HEK293 (cell line): ENCODE data around the gene FSIP1.

Experiments used
- CTCF ChIA-PET: fragments of 350-600 bp; formaldehyde crosslinking; extraction: SDS; loops from one replicate; lab custom pipeline; 2021; ENCODE audit warnings: antibody characterized with exemption; lab: Yijun Ruan, JAX
- POLR2A ChIA-PET: fragments of 300-600 bp; formaldehyde crosslinking; extraction: SDS; loops from one replicate; lab custom pipeline; 2020; ENCODE audit warnings: antibody characterized with exemption, inconsistent platforms; lab: Yijun Ruan, JAX
- H3K27ac ChIP-seq: fragments of 200-500 bp; sonication (Bioruptor generic); 2 replicates; pipeline ENCODE4 v1.5.1; 2014; ENCODE audit warnings: low read depth, low read length, control low read depth, inconsistent platforms; ENCODE audit errors: extremely low read depth
- H3K36me3 ChIP-seq, 2 experiments: fragments of 200-500 bp in 1 of 2; sonication (Bioruptor generic) in 1 of 2; 1 replicate in 1 of 2; 2 replicates in 1 of 2; pipeline ENCODE4 v1.5.1; 2014 to 2017; ENCODE audit warnings: inconsistent platforms in 2 of 2, low read length in 2 of 2; ENCODE audit not compliant: control insufficient read depth in 2 of 2, insufficient read depth in 1 of 2
- H3K4me1 ChIP-seq: fragments of 200-500 bp; sonication (Bioruptor generic); 2 replicates; pipeline ENCODE4 v1.5.1; 2014; ENCODE audit warnings: mild to moderate bottlenecking, low read length, inconsistent platforms; ENCODE audit not compliant: control insufficient read depth, insufficient read depth
- H3K4me3 ChIP-seq: 2 replicates; pipeline ENCODE4 v1.5.1; 2011; ENCODE audit warnings: low read depth, mild to moderate bottlenecking, control low read depth, low read length, moderate library complexity
- H3K9me3 ChIP-seq: fragments of 200-500 bp; sonication (Bioruptor generic); 2 replicates; pipeline ENCODE4 v1.5.1; 2014; ENCODE audit warnings: low read depth, low read length, inconsistent platforms; ENCODE audit not compliant: control insufficient read depth, insufficient read depth
- FEZF1 ChIP-seq: fragments of 450-650 bp; formaldehyde crosslinking; IDR thresholded peaks from 2 replicates; pipeline ENCODE4 v1.5.1; 2016; ENCODE audit warnings: missing biosample characterization, missing genetic modification characterization
- HIC1 ChIP-seq: fragments of 450-650 bp; formaldehyde crosslinking; IDR thresholded peaks from 2 replicates; pipeline ENCODE4 v1.5.1; 2016; ENCODE audit warnings: missing biosample characterization, missing genetic modification characterization
- HOXD13 ChIP-seq: sonication (generic); formaldehyde crosslinking; IDR thresholded peaks from 2 replicates; pipeline ENCODE4 v1.8.0; 2022; ENCODE audit warnings: missing genetic modification reagents, borderline replicate concordance
- INSM2 ChIP-seq: fragments of 450-650 bp; formaldehyde crosslinking; IDR thresholded peaks from 2 replicates; pipeline ENCODE4 v1.5.1; 2016; ENCODE audit warnings: missing biosample characterization, missing genetic modification characterization
- KLF1 ChIP-seq: fragments of 450-650 bp; formaldehyde crosslinking; IDR thresholded peaks from 2 replicates; pipeline ENCODE4 v1.5.1; 2016; ENCODE audit warnings: missing biosample characterization, missing genetic modification characterization
- PRDM4 ChIP-seq: fragments of 450-650 bp; formaldehyde crosslinking; IDR thresholded peaks from 2 replicates; pipeline ENCODE4 v1.5.1; 2017; ENCODE audit warnings: missing biosample characterization, missing genetic modification characterization
- SP2 ChIP-seq: fragments of 450-650 bp; formaldehyde crosslinking; IDR thresholded peaks from 2 replicates; pipeline ENCODE4 v1.5.1; 2016; ENCODE audit warnings: missing biosample characterization, missing genetic modification characterization
- YY1 ChIP-seq: fragments of 450-650 bp; formaldehyde crosslinking; IDR thresholded peaks from 2 replicates; pipeline ENCODE4 v1.5.1; 2018; ENCODE audit warnings: missing biosample characterization, missing genetic modification characterization
- ZBTB48 ChIP-seq: fragments of 450-650 bp; formaldehyde crosslinking; IDR thresholded peaks from 2 replicates; pipeline ENCODE4 v1.5.1; 2016; ENCODE audit warnings: missing biosample characterization, missing genetic modification characterization
- ZBTB8A ChIP-seq: fragments of 450-650 bp; formaldehyde crosslinking; IDR thresholded peaks from 2 replicates; pipeline ENCODE4 v1.5.1; 2016; ENCODE audit warnings: missing biosample characterization, missing genetic modification characterization
- ZNF133 ChIP-seq: fragments of 450-650 bp; formaldehyde crosslinking; IDR thresholded peaks from 2 replicates; pipeline ENCODE4 v1.5.1; 2016; ENCODE audit warnings: missing biosample characterization, missing genetic modification characterization
- ZNF146 ChIP-seq: fragments of 450-650 bp; formaldehyde crosslinking; IDR thresholded peaks from 2 replicates; pipeline ENCODE4 v1.5.1; 2016; ENCODE audit warnings: missing biosample characterization, missing genetic modification characterization
- ZNF239 ChIP-seq: fragments of 450-650 bp; formaldehyde crosslinking; IDR thresholded peaks from 2 replicates; pipeline ENCODE4 v1.5.1; 2016; ENCODE audit warnings: missing biosample characterization, missing genetic modification characterization
- ZNF324 ChIP-seq: fragments of 450-650 bp; formaldehyde crosslinking; IDR thresholded peaks from 2 replicates; pipeline ENCODE4 v1.5.1; 2016; ENCODE audit warnings: missing biosample characterization, missing genetic modification characterization
- ZNF37A ChIP-seq: fragments of 450-650 bp; IDR thresholded peaks from 2 replicates; pipeline ENCODE4 v1.5.1; 2018; ENCODE audit warnings: missing biosample characterization, missing genetic modification characterization
- ZNF398 ChIP-seq: fragments of 450-650 bp; formaldehyde crosslinking; IDR thresholded peaks from 2 replicates; pipeline ENCODE4 v1.5.1; 2017; ENCODE audit warnings: missing biosample characterization, missing genetic modification characterization
- ZNF518A ChIP-seq: fragments of 450-650 bp; formaldehyde crosslinking; conservative IDR thresholded peaks from 2 replicates; pipeline ENCODE4 v1.5.1; 2016; ENCODE audit warnings: low read depth, missing biosample characterization, missing genetic modification characterization
- ZNF677 ChIP-seq: fragments of 450-650 bp; IDR thresholded peaks from 2 replicates; pipeline ENCODE4 v1.5.0; 2018; ENCODE audit warnings: missing biosample characterization, mild to moderate bottlenecking, missing genetic modification characterization, moderate library complexity
- ZNF704 ChIP-seq: fragments of 450-650 bp; formaldehyde crosslinking; IDR thresholded peaks from 2 replicates; pipeline ENCODE4 v1.5.1; 2016; ENCODE audit warnings: missing biosample characterization, missing genetic modification characterization

Gene FSIP1

GRCh38 chr15:39781147-39781966 lies 1.3 kb downstream of the FSIP1 start:
- no peaks in the 10 kb centered on the region for H3K36me3 ChIP-seq
- H3K4me1 ChIP-seq, result peaks cover 12% of the 10 kb centered on the region; the same call in 1 of the 2 replicates
- CTCF ChIA-PET, result no interaction called here
- POLR2A ChIA-PET, result no interaction called here
- H3K9me3 ChIP-seq, result no peaks in the 10 kb centered on the region
- no peak for TF ChIP-seq INSM2 (tag by site-specific recombination)
- TF ChIP-seq ZNF146 (tag by site-specific recombination), result peak; percentile 61
- no peak overlapping the region for H3K4me3 ChIP-seq
- H3K27ac ChIP-seq, result no peak overlapping the region

- Histone ChIP-seq H3K27ac (no peak overlapping the region), H3K4me3 (no peak overlapping the region), H3K36me3 (no peaks in the 10 kb centered on the region), H3K9me3 (no peaks in the 10 kb centered on the region), H3K4me1 (no peaks in the 10 kb centered on the region)
- ChIA-PET CTCF (interaction anchor here (2.0 kb wide), 1 partner anchor 10 kb away, joined by 5 read pairs; no protein-coding TSS in a partner anchor), POLR2A (no interaction called here)
- no peak for TF ChIP-seq ZNF133 (tag by site-specific recombination)
- TF ChIP-seq ZNF677 (tag by site-specific recombination), result no peak
- TF ChIP-seq HOXD13, result no peak
- TF ChIP-seq KLF1 (tag by site-specific recombination), result no peak
- TF ChIP-seq ZNF37A, result no peak
- TF ChIP-seq FEZF1 (tag by site-specific recombination), result peak; percentile 63
- TF ChIP-seq ZNF704 (tag by site-specific recombination), result no peak
- TF ChIP-seq ZNF398 (tag by site-specific recombination), result no peak
- TF ChIP-seq YY1 (tag by site-specific recombination), result no peak
- no peak for TF ChIP-seq HIC1 (tag by site-specific recombination)
- no peak for TF ChIP-seq PRDM4 (tag by site-specific recombination)
- TF ChIP-seq ZBTB8A (tag by site-specific recombination), result 0 out of 2 replicates have a peak, but pooled peaks have one; percentile 21
- TF ChIP-seq SP2 (tag by site-specific recombination), result 0 out of 2 replicates have a peak, but pooled peaks have one; percentile 8
- TF ChIP-seq ZNF239 (tag by site-specific recombination), result no peak
- TF ChIP-seq ZNF518A (tag by site-specific recombination), result no peak
- no peak for TF ChIP-seq ZNF324 (tag by site-specific recombination)
- no peak for TF ChIP-seq ZBTB48 (tag by site-specific recombination)
Measured at GRCh38 chr15:39778021-39778420, 4.6 kb downstream of the FSIP1 start.
